Ishikawa (cell line): ENCODE results near the gene APBB2.

Experiments
- CEBPB ChIP-seq: IDR thresholded peaks from 2 replicates; pipeline ENCODE4 v1.6.1; 2012
- EGR1 ChIP-seq: IDR thresholded peaks from 2 replicates; pipeline ENCODE4 v1.6.1; 2012
- EP300 ChIP-seq: IDR thresholded peaks from 2 replicates; pipeline ENCODE4 v1.6.1; 2012; ENCODE audit warnings: borderline replicate concordance
- NFIC ChIP-seq: IDR thresholded peaks from 2 replicates; pipeline ENCODE4 v1.6.1; 2012
- TAF1 ChIP-seq: IDR thresholded peaks from 2 replicates; pipeline ENCODE4 v1.6.1; 2012; ENCODE audit warnings: low read depth, mild to moderate bottlenecking
- TCF12 ChIP-seq: IDR thresholded peaks from 2 replicates; pipeline ENCODE4 v1.6.1; 2012; ENCODE audit warnings: low read depth
- USF1 ChIP-seq: IDR thresholded peaks from 2 replicates; pipeline ENCODE4 v1.6.1; 2012
- YY1 ChIP-seq: IDR thresholded peaks from 2 replicates; pipeline ENCODE4 v1.6.1; 2012; ENCODE audit warnings: low read depth
- ZBTB7A ChIP-seq: IDR thresholded peaks from 2 replicates; pipeline ENCODE4 v1.6.1; 2012; ENCODE audit warnings: low read depth

- TF ChIP-seq ZBTB7A (no peak), TAF1 (no peak), NFIC (no peak), TCF12 (no peak), YY1 (no peak), EGR1 (no peak), CEBPB (no peak), EP300 (no peak), USF1 (no peak)
Observed at GRCh38 chr4:41104155-41104554, 110.2 kb downstream of the APBB2 start.
